ENCODE data around the gene DVL3.

DNA sequence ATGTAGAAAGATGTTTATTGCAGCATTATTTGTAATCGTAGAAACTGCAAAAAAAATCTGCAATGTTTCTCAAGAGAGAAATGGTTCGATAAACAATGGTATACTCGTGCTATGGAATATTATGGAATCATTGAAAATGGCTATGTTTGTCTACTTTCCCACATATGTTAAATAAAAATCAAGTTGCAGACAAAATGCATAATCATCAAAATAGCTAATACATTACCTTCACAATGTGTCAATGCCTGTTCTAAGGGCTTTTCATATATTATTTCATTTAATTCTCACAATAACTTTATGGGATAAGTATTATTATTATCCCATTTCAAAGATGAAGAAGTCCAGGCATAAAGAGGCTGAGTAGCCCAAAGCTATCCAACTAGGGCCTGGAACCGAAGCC is 22.2 kb upstream of the DVL3 start:
- TF ChIP-seq, protein P1, sequence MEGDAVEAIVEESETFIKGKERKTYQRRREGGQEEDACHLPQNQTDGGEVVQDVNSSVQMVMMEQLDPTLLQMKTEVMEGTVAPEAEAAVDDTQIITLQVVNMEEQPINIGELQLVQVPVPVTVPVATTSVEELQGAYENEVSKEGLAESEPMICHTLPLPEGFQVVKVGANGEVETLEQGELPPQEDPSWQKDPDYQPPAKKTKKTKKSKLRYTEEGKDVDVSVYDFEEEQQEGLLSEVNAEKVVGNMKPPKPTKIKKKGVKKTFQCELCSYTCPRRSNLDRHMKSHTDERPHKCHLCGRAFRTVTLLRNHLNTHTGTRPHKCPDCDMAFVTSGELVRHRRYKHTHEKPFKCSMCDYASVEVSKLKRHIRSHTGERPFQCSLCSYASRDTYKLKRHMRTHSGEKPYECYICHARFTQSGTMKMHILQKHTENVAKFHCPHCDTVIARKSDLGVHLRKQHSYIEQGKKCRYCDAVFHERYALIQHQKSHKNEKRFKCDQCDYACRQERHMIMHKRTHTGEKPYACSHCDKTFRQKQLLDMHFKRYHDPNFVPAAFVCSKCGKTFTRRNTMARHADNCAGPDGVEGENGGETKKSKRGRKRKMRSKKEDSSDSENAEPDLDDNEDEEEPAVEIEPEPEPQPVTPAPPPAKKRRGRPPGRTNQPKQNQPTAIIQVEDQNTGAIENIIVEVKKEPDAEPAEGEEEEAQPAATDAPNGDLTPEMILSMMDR (conservative IDR thresholded peaks at IDR 0.05; ENCODE audit: low read length): no peak
- no peak for TF ChIP-seq EZH2phosphoT487 (IDR thresholded peaks at IDR 0.05; ENCODE audit: borderline replicate concordance, low read depth, low read length)

Data from OCI-LY7 (cell line).